SK-N-MC (cell line): Measurements from ENCODE around the gene TFPI2.

Experiments used
- EZH2 ChIP-seq: fragments of 200-600 bp; sonication (generic); IDR thresholded peaks from one replicate; pipeline ENCODE4 v1.6.1; 2017; ENCODE audit warnings: antibody characterized with exemption
- FOXP2 ChIP-seq: optimal IDR thresholded peaks from 2 replicates; pipeline ENCODE3; 2011; ENCODE audit warnings: mild to moderate bottlenecking, moderate library complexity; ENCODE audit not compliant: insufficient read depth; ENCODE audit errors: extremely low read length, control extremely low read depth
- POLR2AphosphoS5 ChIP-seq: IDR thresholded peaks from 2 replicates; pipeline ENCODE4 v1.6.1; 2012; ENCODE audit warnings: mild to moderate bottlenecking, low read depth, low read length, borderline replicate concordance

DNA sequence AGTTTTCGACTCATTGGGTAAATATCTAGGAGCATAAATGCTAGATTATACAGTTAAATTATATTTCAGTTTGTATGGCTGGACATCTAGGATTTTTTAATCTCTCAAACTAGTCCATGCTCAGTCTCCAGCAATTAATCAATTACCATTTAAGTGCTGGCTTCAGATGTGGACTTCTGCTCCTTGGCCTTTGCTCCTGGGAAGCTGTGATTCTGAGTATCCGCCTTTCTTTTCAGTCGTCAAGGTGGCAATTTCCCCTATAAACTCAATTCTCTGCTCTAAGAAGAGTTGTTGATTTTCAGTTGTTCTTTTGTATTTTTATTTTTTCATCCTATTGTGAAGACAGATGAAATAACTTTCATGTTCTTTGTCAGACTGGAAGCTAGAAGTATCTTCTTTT is 23.7 kb downstream of the TFPI2 start:
- TF ChIP-seq POLR2AphosphoS5 (no peak), EZH2 (no peak), FOXP2 (no peak)
